K562 (cell line): ENCODE data around the gene HLA-DMB. TPM values are rescaled to one million over a fixed set of nuclear protein-coding genes. Genes with fewer than 3 reads are reported as not detected.
A peak's percentile ranks its signal among the peaks of the same experiment; 100 is the strongest.

ENCODE experiments used
- ATF3 ChIP-seq, 2 experiments: fragments of 450-650 bp in 1 of 2; sonication (generic) in 1 of 2; formaldehyde crosslinking in 1 of 2; IDR thresholded peaks in 1 of 2; conservative IDR thresholded peaks in 1 of 2; 2 replicates each; pipeline versions ENCODE4 v1.6.1 to v1.8.1; 2016 to 2023; ENCODE audit warnings: mild to moderate bottlenecking in 2 of 2, moderate library complexity in 2 of 2, inconsistent platforms in 1 of 2, missing genetic modification reagents in 1 of 2
- BRCA1 ChIP-seq, 2 experiments: fragments of 450-650 bp in 1 of 2; sonication (generic) in 1 of 2; formaldehyde crosslinking in 1 of 2; IDR thresholded peaks; 2 replicates each; pipeline versions ENCODE4 v1.5.0 to v1.6.1; 2017 to 2020; ENCODE audit warnings: mild to moderate bottlenecking in 1 of 2, missing genetic modification reagents in 1 of 2
- CBX1 ChIP-seq: sonication (generic); IDR thresholded peaks from 2 replicates; pipeline ENCODE4 v1.6.1; 2016; ENCODE audit warnings: antibody characterized with exemption, low read depth, mild to moderate bottlenecking
- CREB3L1 ChIP-seq: fragments of 450-650 bp; IDR thresholded peaks from 2 replicates; pipeline ENCODE4 v1.6.1; 2014; ENCODE audit warnings: low read depth, mild to moderate bottlenecking, moderate library complexity, borderline replicate concordance
- DEAF1 ChIP-seq: fragments of 450-650 bp; formaldehyde crosslinking; IDR thresholded peaks from 2 replicates; pipeline ENCODE4 v1.4.0; 2020; ENCODE audit warnings: mild to moderate bottlenecking, moderate library complexity
- EP400 ChIP-seq: fragments of 450-650 bp; IDR thresholded peaks from 2 replicates; pipeline ENCODE4 v1.6.1; 2017; ENCODE audit warnings: antibody characterized with exemption, mild to moderate bottlenecking, moderate library complexity
- ETS2 ChIP-seq: IDR thresholded peaks from 2 replicates; pipeline ENCODE4 v1.6.1; 2016; ENCODE audit warnings: borderline replicate concordance, missing genetic modification characterization, mild to moderate bottlenecking, moderate library complexity, missing compliant biosample characterization; ENCODE audit not compliant: poor library complexity, severe bottlenecking
- FIP1L1 ChIP-seq: fragments of 200-400 bp; formaldehyde crosslinking; IDR thresholded peaks from 2 replicates; pipeline ENCODE4 v1.6.1; 2018; ENCODE audit warnings: mild to moderate bottlenecking, low read depth, low read length; ENCODE audit not compliant: poor library complexity, severe bottlenecking
- FOXP4 ChIP-seq: sonication (generic); formaldehyde crosslinking; IDR thresholded peaks from 2 replicates; pipeline ENCODE4 v1.8.0; 2022; ENCODE audit warnings: mild to moderate bottlenecking, missing genetic modification reagents, borderline replicate concordance
- GABPB1 ChIP-seq: sonication (generic); formaldehyde crosslinking; IDR thresholded peaks from 2 replicates; pipeline ENCODE4 v1.8.0; 2022; ENCODE audit warnings: mild to moderate bottlenecking, missing genetic modification reagents
- HDAC8 ChIP-seq: fragments of 450-650 bp; IDR thresholded peaks from 2 replicates; pipeline ENCODE4 v1.6.1; 2016; ENCODE audit warnings: mild to moderate bottlenecking, missing genetic modification characterization, moderate library complexity, missing compliant biosample characterization
- KLF13 ChIP-seq: fragments of 450-650 bp; IDR thresholded peaks from 2 replicates; pipeline ENCODE4 v1.6.1; 2016; ENCODE audit warnings: missing genetic modification characterization, low read depth, mild to moderate bottlenecking, missing compliant biosample characterization, moderate library complexity, borderline replicate concordance
- OTX1 ChIP-seq: fragments of 450-650 bp; formaldehyde crosslinking; IDR thresholded peaks from 2 replicates; pipeline ENCODE4 v1.4.0; 2022; ENCODE audit warnings: mild to moderate bottlenecking
- PHB ChIP-seq: fragments of 250-450 bp; sonication (Bioruptor Pico); IDR thresholded peaks from 2 replicates; pipeline ENCODE4 v1.5.0; 2021
- PTTG1 ChIP-seq: fragments of 450-650 bp; IDR thresholded peaks from 2 replicates; pipeline ENCODE4 v1.6.1; 2016; ENCODE audit warnings: low read depth, mild to moderate bottlenecking, missing genetic modification characterization, missing compliant biosample characterization
- SNAPC5 ChIP-seq: fragments of 250-450 bp; sonication (Bioruptor Pico); IDR thresholded peaks from 2 replicates; pipeline ENCODE4 v1.8.0; 2021; ENCODE audit warnings: moderate library complexity, mild to moderate bottlenecking, inconsistent platforms
- XRCC5 ChIP-seq: fragments of 200-400 bp; formaldehyde crosslinking; IDR thresholded peaks from 2 replicates; pipeline ENCODE4 v1.6.1; 2017; ENCODE audit warnings: low read depth, mild to moderate bottlenecking, low read length
- ZBED1 ChIP-seq: IDR thresholded peaks from 2 replicates; pipeline ENCODE4 v1.6.1; 2014
- ZKSCAN3 ChIP-seq: fragments of 250-450 bp; sonication (Bioruptor Pico); IDR thresholded peaks from 2 replicates; pipeline ENCODE4 v1.4.0; 2020
- ZNF316 ChIP-seq: fragments of 450-650 bp; IDR thresholded peaks from 2 replicates; pipeline ENCODE4 v1.6.1; 2016
- ZNF695 ChIP-seq: fragments of 450-650 bp; formaldehyde crosslinking; IDR thresholded peaks from 2 replicates; pipeline ENCODE4 v1.4.0; 2020; ENCODE audit warnings: mild to moderate bottlenecking, moderate library complexity
- polyA plus RNA-seq, 8 experiments: library from polyadenylated mRNA; depleted of rRNA in 4 of 8; stranded (reverse) in 5 of 8; unstranded in 3 of 8; fragments of >200 nt; fragmentation: Nextera tagmentation in 2 of 8; fragmentation: Illumina TruSeq in 1 of 8; extraction: Ambion mirVana in 2 of 8; extraction: Trizol in 1 of 8; gene quantifications; 2 replicates each; pipeline versions ENCODE4 v1.2.1 to v1.2.3, GENCODE V29; 2011 to 2014; ENCODE audit warnings: inconsistent platforms in 1 of 8, missing spikeins in 1 of 8
- total RNA-seq, 7 experiments: library from RNA; depleted of rRNA in 6 of 7; stranded (reverse); fragments of >200 nt in 6 of 7; fragmentation: Illumina TruSeq in 2 of 7; extraction: Trizol in 2 of 7; gene quantifications; 2 replicates each; pipeline versions ENCODE4 v1.2.1 to v1.2.3, GENCODE V29; 2011 to 2021; ENCODE audit warnings: low replicate concordance in 1 of 7

Gene HLA-DMB
- total and polyA plus RNA-seq, 9 of the 15 experiments (the other 6 are each of a cell fraction or from before 2014, with no cell fraction given) = 0.38 TPM; not detected in 8

GRCh38 chr6:32968093-32968866 is 27.5 kb upstream of the HLA-DMB start, which contains the start of gene BRD2 (continued):
- peak; percentile 91 for TF ChIP-seq FIP1L1
- TF ChIP-seq ATF3 (IDR thresholded peaks at IDR 0.05) = peak; percentile 52; the same call in 1 of the 2 replicates
- TF ChIP-seq ATF3 (CRISPR knock-in tag; conservative IDR thresholded peaks at IDR 0.05) = 0 out of 2 replicates have a peak, but pooled peaks have one; percentile 34
- no peak for TF ChIP-seq BRCA1 (IDR thresholded peaks at IDR 0.05)
- no peak for TF ChIP-seq BRCA1 (CRISPR knock-in tag; IDR thresholded peaks at IDR 0.05)
- no peak for TF ChIP-seq PHB (CRISPR knock-in tag)
- no peak for TF ChIP-seq OTX1
- 0 out of 2 replicates have a peak, but pooled peaks have one; percentile 32 for TF ChIP-seq KLF13
- TF ChIP-seq ZNF695 = no peak
- no peak for TF ChIP-seq EP400
- no peak for TF ChIP-seq ETS2 (tag)
- TF ChIP-seq DEAF1 = no peak
- TF ChIP-seq CREB3L1 = peak; percentile 94
- peak; percentile 79 for TF ChIP-seq GABPB1 (CRISPR knock-in tag)
- TF ChIP-seq PTTG1 = no peak
- peak; percentile 86; the same call in 1 of the 2 replicates for TF ChIP-seq HDAC8
- peak; percentile 27; the same call in 1 of the 2 replicates for TF ChIP-seq CBX1
- TF ChIP-seq XRCC5 = no peak
- TF ChIP-seq ZNF316 = no peak
- TF ChIP-seq SNAPC5 (CRISPR knock-in tag) = no peak
- peak; percentile 95; the same call in 1 of the 2 replicates for TF ChIP-seq FOXP4
- TF ChIP-seq ZKSCAN3 (CRISPR knock-in tag) = peak; percentile 71
- no peak for TF ChIP-seq ZBED1
